DLD1 (cell line): ENCODE data around the gene RPGRIP1L.

Experiments
- in situ Hi-C: cut with HindIII; loops from 2 replicates; pipeline ENCODE4 v1.10.0; 2017; ENCODE audit warnings: low sequenced_read_pairs

RPGRIP1L gene

GRCh38 chr16:53559270-53559951 lies 144.2 kb downstream of the RPGRIP1L start:
- in situ Hi-C loops, result no loop called here

DNA sequence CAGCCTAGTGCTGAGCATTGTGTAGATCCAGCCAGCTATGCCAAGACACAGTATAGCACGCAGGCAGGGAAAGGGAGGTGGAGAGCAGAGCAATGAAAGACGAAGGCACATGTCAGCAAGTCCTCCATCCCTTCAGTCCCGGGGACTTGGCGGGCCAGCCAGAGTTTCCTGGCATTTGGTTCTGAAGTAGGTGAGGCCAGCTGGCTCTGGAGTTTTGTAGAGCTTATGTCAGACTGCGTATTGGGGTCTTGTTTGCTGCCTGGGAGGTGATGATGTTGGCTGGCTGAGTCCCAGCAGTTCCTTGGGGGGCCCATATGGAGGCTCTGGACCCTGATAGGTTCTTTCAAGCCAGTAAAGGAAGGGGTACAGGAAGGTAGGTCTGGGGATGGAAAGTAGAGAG lies 144.9 kb downstream of the RPGRIP1L start:
- in situ Hi-C loops, result no loop called here

GRCh38 chr16:53556521-53556920 lies 147.1 kb downstream of the RPGRIP1L start:
- in situ Hi-C loops, result no loop called here

- in situ Hi-C loops, result no loop called here
Observed at GRCh38 chr16:53549970-53550690, 153.5 kb downstream of the RPGRIP1L start.
